ENCODE data around the gene RTCA. TPM values are rescaled to one million over a fixed set of nuclear protein-coding genes. Genes with fewer than 3 reads are reported as not detected.

The RTCA gene
- total RNA-seq, 6 experiments from 2014 or later: 47.4 to 55.7 (median 53.2) TPM

GRCh38 chr1:100300691-100301090 lies 34.7 kb downstream of the RTCA start:
- H3K36me3 Mint-ChIP-seq (ENCODE audit: low read depth): peaks cover 6% of the 10 kb centered on the region
- no peak for DNase-seq
- no peaks in the 10 kb centered on the region for H3K9me3 Mint-ChIP-seq
- no peak overlapping the region for H3K27ac Mint-ChIP-seq
- no peak for TF ChIP-seq CTCF (IDR thresholded peaks at IDR 0.05)
- H3K4me1 Mint-ChIP-seq (ENCODE audit: low read depth): no peaks in the 10 kb centered on the region
- peaks cover 7% of the 10 kb centered on the region for H3K27me3 Mint-ChIP-seq (ENCODE audit: insufficient read depth)
- H3K4me3 Mint-ChIP-seq: no peak overlapping the region

- Mint-ChIP-seq H3K27me3 (ENCODE audit: insufficient read depth) (peaks cover 7% of the 10 kb centered on the region), H3K4me3 (no peak overlapping the region), H3K9me3 (no peaks in the 10 kb centered on the region), H3K4me1 (ENCODE audit: low read depth) (no peaks in the 10 kb centered on the region), H3K36me3 (ENCODE audit: low read depth) (no peaks in the 10 kb centered on the region), H3K27ac (no peak overlapping the region)
- DNase-seq: no peak
- TF ChIP-seq CTCF (IDR thresholded peaks at IDR 0.05): no peak
Measured at GRCh38 chr1:100302739-100303138, 36.7 kb downstream of the RTCA start.

- H3K27ac Mint-ChIP-seq: no peak overlapping the region
- no peak for TF ChIP-seq CTCF (IDR thresholded peaks at IDR 0.05)
- no peaks in the 10 kb centered on the region for H3K9me3 Mint-ChIP-seq
- H3K4me3 Mint-ChIP-seq: no peak overlapping the region
- H3K27me3 Mint-ChIP-seq (ENCODE audit: insufficient read depth): peaks cover 7% of the 10 kb centered on the region
- H3K36me3 Mint-ChIP-seq (ENCODE audit: low read depth): no peaks in the 10 kb centered on the region
- DNase-seq: no peak
- H3K4me1 Mint-ChIP-seq (ENCODE audit: low read depth): peaks cover 12% of the 10 kb centered on the region
Measured at GRCh38 chr1:100304227-100304626, 38.2 kb downstream of the RTCA start.

- H3K36me3 Mint-ChIP-seq (ENCODE audit: low read depth): no peaks in the 10 kb centered on the region
- no peak overlapping the region for H3K27ac Mint-ChIP-seq
- DNase-seq: no peak
- TF ChIP-seq CTCF (IDR thresholded peaks at IDR 0.05): no peak
- H3K4me1 Mint-ChIP-seq (ENCODE audit: low read depth): peaks cover 12% of the 10 kb centered on the region
- no peak overlapping the region for H3K4me3 Mint-ChIP-seq
- no peaks in the 10 kb centered on the region for H3K9me3 Mint-ChIP-seq
- peaks cover 7% of the 10 kb centered on the region for H3K27me3 Mint-ChIP-seq (ENCODE audit: insufficient read depth)
Measured at GRCh38 chr1:100304921-100305320, 38.9 kb downstream of the RTCA start.

- Mint-ChIP-seq H3K36me3 (ENCODE audit: low read depth) (no peaks in the 10 kb centered on the region), H3K4me1 (ENCODE audit: low read depth) (peaks cover 12% of the 10 kb centered on the region), H3K4me3 (no peak overlapping the region), H3K9me3 (no peaks in the 10 kb centered on the region), H3K27ac (no peak overlapping the region), H3K27me3 (ENCODE audit: insufficient read depth) (peaks cover 7% of the 10 kb centered on the region)
- TF ChIP-seq CTCF (IDR thresholded peaks at IDR 0.05): no peak
- no peak for DNase-seq
Measured at GRCh38 chr1:100305954-100306353, 39.9 kb downstream of the RTCA start.

GRCh38 chr1:100306735-100307313 lies 40.8 kb downstream of the RTCA start:
- H3K4me3 Mint-ChIP-seq: no peak overlapping the region
- H3K9me3 Mint-ChIP-seq: no peaks in the 10 kb centered on the region
- no peak for DNase-seq
- TF ChIP-seq CTCF (IDR thresholded peaks at IDR 0.05): no peak
- H3K36me3 Mint-ChIP-seq (ENCODE audit: low read depth): no peaks in the 10 kb centered on the region
- peaks cover 7% of the 10 kb centered on the region for H3K27me3 Mint-ChIP-seq (ENCODE audit: insufficient read depth)
- peaks cover 12% of the 10 kb centered on the region for H3K4me1 Mint-ChIP-seq (ENCODE audit: low read depth)
- H3K27ac Mint-ChIP-seq: no peak overlapping the region

Measured in HFFc6 (cell line).